AG10803 (cell line): ENCODE data around the gene TUBGCP5.

Experiments used
- DNase-seq: peaks from one replicate; pipeline ENCODE4 v3.0.0; 2010; ENCODE audit warnings: low read depth
- H3K4me3 ChIP-seq: 2 replicates; pipeline ENCODE4 v1.5.1; 2011; ENCODE audit warnings: mild to moderate bottlenecking, low read length, control low read depth
- CTCF ChIP-seq: conservative IDR thresholded peaks from 2 replicates; pipeline ENCODE4 v1.5.1; 2011; ENCODE audit warnings: mild to moderate bottlenecking, low read length, control low read depth, inconsistent platforms

TUBGCP5 gene

GRCh38 chr15:22951031-22951380 is 88.4 kb downstream of the TUBGCP5 start:
- no peak for DNase-seq
- TF ChIP-seq CTCF, result no peak
- H3K4me3 ChIP-seq, result no peak overlapping the region

GRCh38 chr15:22950256-22950990 is 88.9 kb downstream of the TUBGCP5 start:
- TF ChIP-seq CTCF, result no peak
- DNase-seq, result no peak
- H3K4me3 ChIP-seq, result no peak overlapping the region
